Dermis microvascular lymphatic vessel endothelial cell (primary cell): Measurements from ENCODE around the gene BHLHE41. TPM values are rescaled to one million over a fixed set of nuclear protein-coding genes. Genes with fewer than 3 reads are reported as not detected.

Experiments used
- DNase-seq, 2 donors: peaks; one replicate each; pipeline versions ENCODE4 v3.0.0 to v3.0.0-alpha.2; 2010; ENCODE audit warnings: low read depth in 2 of 2
- total RNA-seq: library from RNA; depleted of rRNA; stranded (reverse); fragments of >200 nt; gene quantifications from 2 replicates; pipeline ENCODE4 v1.2.1, GENCODE V29; 2014

Gene BHLHE41
- total RNA-seq, 1 donor from 2014 or later, result 0.13 TPM

GRCh38 chr12:26134540-26134939 is 9.7 kb upstream of the BHLHE41 start:
- DNase-seq, result no peak

GRCh38 chr12:26133521-26133920 is 8.7 kb upstream of the BHLHE41 start:
- no peak for DNase-seq

DNA sequence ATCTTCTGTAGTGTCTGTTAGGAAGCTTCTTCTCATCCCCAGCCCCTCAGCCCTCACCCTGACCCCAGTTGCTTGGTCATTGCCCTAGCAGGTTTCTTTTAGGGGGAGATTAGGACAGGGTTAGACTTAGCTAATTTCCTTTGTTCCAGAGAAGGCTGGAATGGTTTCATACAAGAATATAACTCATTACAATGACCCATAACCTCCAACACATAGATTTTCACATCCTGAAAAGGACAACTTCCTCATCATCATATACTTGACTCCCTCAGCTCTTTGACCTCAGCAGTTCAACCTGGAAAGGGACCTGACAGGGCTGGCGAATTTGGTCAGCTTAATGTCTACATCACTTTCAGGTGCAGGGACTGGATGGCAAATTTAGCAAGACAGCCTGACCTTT is 8.0 kb upstream of the BHLHE41 start:
- no peak for DNase-seq

DNA sequence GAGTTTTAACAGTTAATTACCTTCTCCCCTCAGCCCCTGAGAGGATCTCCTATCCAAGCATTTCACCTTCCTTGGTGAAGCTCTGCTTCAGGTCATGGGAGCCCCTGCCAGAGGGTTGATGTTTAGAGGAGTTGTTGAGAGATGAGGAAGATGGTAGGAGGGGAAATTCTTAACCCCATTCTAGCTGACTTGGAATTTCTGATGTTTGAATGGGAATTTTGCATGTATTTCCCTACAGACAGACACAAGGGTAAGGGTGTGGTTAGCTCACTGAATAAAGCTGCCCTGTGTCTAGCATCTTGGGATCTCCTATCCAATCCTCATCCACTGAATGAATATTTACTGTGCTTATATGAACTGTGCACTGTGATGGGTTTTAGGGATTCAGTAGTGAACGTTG is 7.1 kb upstream of the BHLHE41 start:
- no peak for DNase-seq

DNA sequence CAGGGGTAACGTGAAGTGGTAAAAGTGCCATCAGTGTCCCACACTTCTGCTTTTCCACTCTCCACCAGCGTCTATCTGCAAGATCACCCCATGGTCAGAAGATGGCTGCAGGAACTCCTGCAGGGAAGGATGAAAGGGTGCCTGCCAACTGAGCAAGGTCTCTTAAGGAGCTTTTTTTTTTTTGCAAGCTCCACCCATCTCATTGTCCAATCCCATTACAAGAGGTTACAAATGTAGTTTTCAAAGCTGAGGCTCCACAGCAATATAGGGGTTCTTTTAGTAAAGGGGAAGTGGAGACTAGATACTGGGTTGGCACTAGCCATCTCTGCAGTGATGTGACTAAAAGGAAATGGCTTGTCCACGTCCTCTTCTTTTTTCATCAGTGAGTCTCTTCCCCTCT is 5.9 kb upstream of the BHLHE41 start:
- no peak for DNase-seq

GRCh38 chr12:26128168-26128567 is 3.3 kb upstream of the BHLHE41 start:
- no peak for DNase-seq

DNA sequence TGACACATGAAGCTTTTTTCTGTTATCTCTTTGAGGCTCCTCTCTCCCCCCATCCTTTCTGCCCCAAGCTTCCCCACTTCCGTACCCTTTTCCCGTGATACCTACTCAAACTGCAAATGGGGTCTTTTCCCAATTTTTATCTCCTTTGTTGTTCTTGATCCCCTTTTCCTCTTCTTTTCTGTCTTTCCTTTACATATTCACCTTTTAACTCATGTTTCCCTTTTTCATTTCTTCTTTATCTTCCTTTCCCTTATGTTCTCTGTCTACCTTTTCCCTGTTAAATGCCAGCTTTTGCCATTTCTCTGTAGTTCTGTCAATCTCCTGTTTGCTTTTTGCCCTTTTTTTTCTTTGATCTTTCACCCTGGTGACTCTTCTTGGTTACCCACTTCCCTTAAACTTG is 2.6 kb upstream of the BHLHE41 start:
- DNase-seq, result no peak

- DNase-seq, result peak in 1 of 2 donors; percentile 77
These were observed 1.8 kb upstream of the BHLHE41 start for GRCh38 chr12:26126340-26127284.

- peak; percentile 39 to 81 for DNase-seq
These were observed 833 bp upstream of the BHLHE41 start for GRCh38 chr12:26125400-26126339.

GRCh38 chr12:26123482-26123980 is 1.3 kb downstream of the BHLHE41 start:
- no peak for DNase-seq

- DNase-seq, result peak in 1 of 2 donors; percentile 71
These were observed 2.0 kb downstream of the BHLHE41 start for GRCh38 chr12:26122681-26123481.

- peak in 1 of 2 donors; percentile 46 for DNase-seq
These were observed 2.7 kb downstream of the BHLHE41 start for GRCh38 chr12:26122061-26122680.

- no peak for DNase-seq
These were observed 3.3 kb downstream of the BHLHE41 start for GRCh38 chr12:26121323-26122060.

- no peak for DNase-seq
These were observed 4.1 kb downstream of the BHLHE41 start for GRCh38 chr12:26120561-26121274.

GRCh38 chr12:26119391-26119989 is 5.3 kb downstream of the BHLHE41 start:
- DNase-seq, result peak; percentile 49 to 68

DNA sequence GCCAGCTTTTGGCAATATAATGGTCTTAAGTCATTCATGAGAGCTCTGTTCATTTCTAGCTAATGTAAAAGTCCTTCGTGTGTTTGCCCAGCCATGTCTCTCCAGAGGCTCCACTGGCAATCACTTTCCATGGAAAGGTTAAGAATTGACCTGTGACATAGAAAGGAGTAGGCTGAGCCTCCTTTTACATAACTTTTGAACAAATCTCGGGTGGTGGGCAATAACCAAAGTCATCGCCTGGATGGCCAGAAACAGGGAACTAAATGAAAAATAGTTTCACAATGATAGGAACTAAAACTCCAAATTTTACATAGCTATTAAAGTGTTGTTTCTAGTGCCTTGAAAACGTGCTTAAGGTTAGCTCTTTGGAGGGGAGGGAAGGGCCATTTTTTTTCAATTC is 6.5 kb downstream of the BHLHE41 start:
- DNase-seq, result no peak

GRCh38 chr12:26116829-26117715 is 7.8 kb downstream of the BHLHE41 start:
- DNase-seq, result no peak
